Stimulated activated CD4-positive, alpha-beta T cell treated with anti-CD3 and anti-CD28 coated beads, Interleukin-1b, Interleukin-23, amount 100 ng/mL, for 48 hours (primary cell): ENCODE data around the gene VIM.
"Not testable (repeated sequence)": the region's sequence is repeated elsewhere in the genome, so short reads cannot be mapped to it uniquely, and the experiment has no call there.

Experiments used
- DNase-seq: peaks from one replicate; pipeline ENCODE4 v3.0.0-alpha.2; 2020

Gene VIM

GRCh38 chr10:17257466-17258321, 29.7 kb downstream of the VIM start:
- peak; percentile 41 for DNase-seq

GRCh38 chr10:17262502-17262901, 34.5 kb downstream of the VIM start:
- no peak for DNase-seq

- DNase-seq: no peak
These were observed 35.5 kb downstream of the VIM start for GRCh38 chr10:17263580-17263979.

DNA sequence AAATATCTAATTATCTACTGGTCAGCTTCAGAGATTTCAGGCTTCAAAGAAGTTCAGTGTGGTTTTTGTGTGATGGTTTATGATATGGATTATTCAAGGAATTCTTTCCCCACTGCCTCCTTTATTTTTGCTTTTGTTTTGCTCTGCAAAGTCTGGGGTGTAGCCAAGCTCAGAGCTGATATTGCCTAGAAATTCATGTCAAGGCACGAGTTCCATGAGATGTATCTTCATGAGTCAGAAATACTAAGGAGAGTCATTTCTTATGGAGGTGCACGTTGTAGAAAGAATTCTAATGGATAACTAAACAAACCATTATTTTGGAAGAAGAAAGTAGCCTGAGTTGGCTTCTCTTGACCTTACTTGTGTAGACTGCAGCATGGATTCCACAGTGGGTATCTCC, 37.4 kb downstream of the VIM start:
- no peak for DNase-seq

- DNase-seq: not testable (repeated sequence)
These were observed 38.5 kb downstream of the VIM start for GRCh38 chr10:17266549-17266948.

GRCh38 chr10:17272648-17273047, 44.6 kb downstream of the VIM start:
- DNase-seq: no peak

- no peak for DNase-seq
These were observed 45.4 kb downstream of the VIM start for GRCh38 chr10:17273403-17273802.

GRCh38 chr10:17276756-17277424, 48.8 kb downstream of the VIM start:
- DNase-seq: no peak

DNA sequence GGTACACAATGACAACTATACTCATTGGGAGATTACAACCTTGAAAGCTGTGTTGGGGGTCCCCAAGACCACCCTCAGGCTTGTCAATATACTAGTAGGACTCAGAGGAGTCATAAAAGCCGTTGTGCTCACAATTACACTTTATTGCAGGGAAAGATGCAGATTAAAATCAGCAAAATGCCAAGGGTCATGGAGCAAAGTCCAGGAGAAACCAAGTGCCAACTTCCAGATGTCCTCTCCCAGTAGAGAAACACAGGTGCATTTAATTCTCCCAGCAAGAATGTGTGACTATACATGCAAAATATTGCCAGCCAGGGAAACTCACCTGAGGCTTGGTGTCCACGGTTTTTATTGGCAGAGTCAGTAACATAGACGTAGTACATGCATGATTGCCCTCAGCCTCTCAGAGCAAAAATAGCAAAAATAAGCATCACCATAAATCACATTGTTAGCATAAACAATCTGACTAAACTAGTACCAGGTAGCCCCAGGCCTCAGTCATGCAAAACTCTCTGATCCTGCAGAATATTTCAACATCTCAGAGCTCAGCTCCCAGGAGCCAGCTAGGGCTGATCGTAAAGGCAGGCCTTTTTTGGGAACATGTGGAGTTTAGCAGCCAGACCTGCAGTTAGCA, 50.7 kb downstream of the VIM start:
- no peak for DNase-seq

DNA sequence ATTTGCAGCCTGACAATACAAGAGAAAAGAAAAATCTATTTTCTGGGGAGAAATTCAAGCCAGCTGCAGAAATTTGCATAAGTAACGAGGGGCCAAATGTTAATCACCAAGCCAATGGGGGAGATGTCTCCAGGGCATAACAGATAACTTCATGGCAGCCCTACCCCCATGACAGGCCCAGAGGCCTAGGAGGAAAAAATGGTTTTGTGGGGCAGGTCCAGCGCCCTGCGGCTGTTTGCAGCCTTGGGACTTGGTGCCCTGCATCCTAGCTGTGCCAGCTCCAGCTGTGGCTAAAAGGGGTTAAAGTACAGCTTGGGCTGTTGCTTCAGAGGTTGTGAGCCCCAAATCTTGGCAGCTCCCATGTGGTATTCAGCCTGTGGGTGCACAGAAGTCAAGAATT, 54.3 kb downstream of the VIM start:
- no peak for DNase-seq

GRCh38 chr10:17286562-17287550, 58.8 kb downstream of the VIM start:
- DNase-seq: no peak
